ENCODE data around the gene PAH.

The PAH gene

GRCh38 chr12:102816816-102817434 lies 100.1 kb downstream of the PAH start:
- DNase-seq (ENCODE audit: low read depth) = no peak

GRCh38 chr12:102814691-102815367 lies 102.2 kb downstream of the PAH start:
- no peak for DNase-seq (ENCODE audit: low read depth)

GRCh38 chr12:102812344-102812743 lies 104.7 kb downstream of the PAH start:
- DNase-seq (ENCODE audit: low read depth) = no peak

GRCh38 chr12:102811110-102811737 lies 105.8 kb downstream of the PAH start:
- DNase-seq (ENCODE audit: low read depth) = no peak

DNA sequence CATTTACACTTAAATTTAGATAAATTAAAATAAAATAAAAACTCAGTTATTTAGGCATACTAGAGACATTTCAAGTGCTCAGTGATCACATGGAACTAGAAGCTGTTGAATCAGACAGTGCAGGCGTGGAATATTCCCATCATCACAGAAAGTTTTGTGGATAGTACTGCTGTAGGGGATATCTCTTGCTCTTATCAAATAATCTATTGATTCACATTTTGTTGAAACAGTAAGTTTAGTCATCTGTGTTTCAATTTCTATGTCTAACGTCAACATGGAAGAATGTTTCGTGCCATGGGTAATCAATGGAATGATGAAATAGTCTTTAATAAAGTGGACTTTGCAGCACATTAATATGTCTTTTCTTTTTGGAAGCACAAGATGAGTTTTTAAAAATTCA lies 108.6 kb downstream of the PAH start:
- no peak for DNase-seq (ENCODE audit: low read depth)

DNA sequence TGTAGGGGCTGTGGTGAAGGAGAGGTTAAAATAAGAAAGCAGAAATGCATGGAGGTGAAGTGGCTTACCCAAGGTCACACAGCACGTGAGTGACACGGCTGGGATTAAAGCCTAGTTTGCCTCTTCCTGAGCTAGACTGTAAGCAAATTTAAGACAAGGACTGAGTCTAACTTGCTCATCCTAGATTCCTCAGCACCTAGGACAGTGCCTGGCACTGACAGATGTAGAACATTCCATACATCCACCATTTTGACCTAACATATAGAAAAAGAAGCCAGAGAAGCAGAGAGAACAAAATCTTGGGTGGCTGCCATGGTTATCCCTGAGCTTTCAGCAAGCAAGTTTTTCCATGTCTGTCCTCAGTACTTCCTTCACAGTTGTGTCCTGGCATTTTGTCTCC lies 110.5 kb downstream of the PAH start:
- no peak for DNase-seq (ENCODE audit: low read depth)

DNA sequence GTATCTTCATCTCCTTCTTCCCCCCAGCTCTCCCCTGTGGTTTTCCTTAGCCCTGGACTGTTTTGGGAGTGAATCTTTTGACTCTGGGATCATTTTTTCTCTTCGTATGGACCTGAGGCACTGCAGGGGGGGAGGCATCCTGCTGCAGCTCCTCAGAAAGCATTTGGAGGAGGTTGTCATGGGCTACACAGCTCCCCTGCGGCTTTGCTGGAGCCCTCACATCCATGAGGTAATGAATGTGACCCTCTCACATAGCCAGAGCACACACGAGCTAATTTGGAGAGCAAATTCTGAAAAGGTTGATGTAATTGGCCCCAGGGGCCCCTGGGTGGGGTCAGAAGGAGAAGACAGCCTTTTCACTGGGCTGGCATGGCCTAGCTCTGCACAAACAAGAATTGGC lies 110.9 kb downstream of the PAH start:
- no peak for DNase-seq (ENCODE audit: low read depth)

GRCh38 chr12:102800565-102800964 lies 116.5 kb downstream of the PAH start:
- DNase-seq (ENCODE audit: low read depth) = no peak

DNA sequence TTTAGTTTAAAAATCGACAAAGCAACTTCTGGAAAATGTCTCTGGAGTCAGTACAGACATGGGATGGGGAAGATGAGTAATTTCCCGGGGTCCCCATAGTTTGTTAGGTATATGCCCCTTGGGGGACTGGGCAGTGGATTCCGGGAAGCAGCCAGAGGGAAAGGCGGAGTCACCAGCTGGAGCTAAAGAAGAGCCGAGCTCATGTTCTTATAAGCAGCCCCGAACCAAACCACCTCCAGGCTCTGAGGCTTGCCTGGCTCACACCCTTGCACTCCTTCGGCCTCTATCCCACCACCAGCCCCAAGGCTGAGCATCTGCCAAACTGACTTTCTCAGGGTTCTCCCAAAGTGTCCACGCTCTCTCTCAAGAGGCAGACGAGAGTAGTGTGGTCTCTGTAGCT lies 117.8 kb downstream of the PAH start:
- no peak for DNase-seq (ENCODE audit: low read depth)

DNA sequence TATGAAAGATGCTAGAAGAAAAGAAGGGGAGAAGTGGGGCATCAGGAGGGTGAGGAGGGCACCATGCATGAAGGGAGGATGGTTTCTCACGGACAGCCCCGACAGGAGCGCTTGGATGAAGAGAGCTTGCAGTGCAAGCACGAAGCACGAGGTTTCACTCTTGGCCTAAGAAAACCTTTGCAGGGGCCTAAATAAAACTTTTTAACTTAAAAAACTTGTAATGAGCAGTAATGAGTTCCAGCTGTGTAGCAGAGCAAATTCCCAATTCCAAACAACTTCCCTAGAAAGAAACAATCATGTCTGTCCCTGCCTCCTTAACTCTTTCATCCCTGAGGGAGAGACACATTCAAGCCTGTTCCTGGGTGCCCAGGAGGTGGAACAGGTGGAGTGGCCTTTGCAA lies 119.5 kb downstream of the PAH start:
- no peak for DNase-seq (ENCODE audit: low read depth)

GRCh38 chr12:102793921-102794320 lies 123.1 kb downstream of the PAH start:
- DNase-seq (ENCODE audit: low read depth) = no peak
